GM19455 (cell line): ENCODE data around the gene ARHGEF37.
"Not testable (repeated sequence)": the region's sequence is repeated elsewhere in the genome, so short reads cannot be mapped to it uniquely, and the experiment has no call there.

Source experiments
- ATAC-seq: cut with Tn5 transposase; IDR thresholded peaks from one replicate; pipeline ENCODE4 v1.9.1; 2021; ENCODE audit not compliant: unreplicated experiment

Gene ARHGEF37

GRCh38 chr5:149645725-149646124 is 64.4 kb downstream of the ARHGEF37 start:
- no peak for ATAC-seq

- no peak for ATAC-seq
Measured at GRCh38 chr5:149646564-149646963, 65.3 kb downstream of the ARHGEF37 start.

- no peak for ATAC-seq
Measured at GRCh38 chr5:149647334-149647733, 66.0 kb downstream of the ARHGEF37 start.

GRCh38 chr5:149648464-149649393 is 67.4 kb downstream of the ARHGEF37 start:
- not testable (repeated sequence) for ATAC-seq

- not testable (repeated sequence) for ATAC-seq
Measured at GRCh38 chr5:149649730-149650129, 68.4 kb downstream of the ARHGEF37 start.

GRCh38 chr5:149651686-149652085 is 70.4 kb downstream of the ARHGEF37 start:
- no peak for ATAC-seq

- no peak for ATAC-seq
Measured at GRCh38 chr5:149652697-149653096, 71.4 kb downstream of the ARHGEF37 start.

- ATAC-seq: no peak
Measured at GRCh38 chr5:149654231-149654630, 72.9 kb downstream of the ARHGEF37 start.

- ATAC-seq: no peak
Measured at GRCh38 chr5:149654883-149655505, 73.7 kb downstream of the ARHGEF37 start.

GRCh38 chr5:149656576-149657182 is 75.4 kb downstream of the ARHGEF37 start:
- no peak for ATAC-seq

GRCh38 chr5:149657324-149657723 is 76.0 kb downstream of the ARHGEF37 start:
- ATAC-seq: no peak

GRCh38 chr5:149658299-149658698 is 77.0 kb downstream of the ARHGEF37 start:
- no peak for ATAC-seq

GRCh38 chr5:149664083-149664482 is 82.8 kb downstream of the ARHGEF37 start:
- ATAC-seq: no peak

GRCh38 chr5:149664666-149665415 is 83.5 kb downstream of the ARHGEF37 start:
- no peak for ATAC-seq

GRCh38 chr5:149665416-149666175 is 84.3 kb downstream of the ARHGEF37 start:
- no peak for ATAC-seq

- no peak for ATAC-seq
Measured at GRCh38 chr5:149666212-149666852, 85.0 kb downstream of the ARHGEF37 start.

GRCh38 chr5:149667084-149667828 is 86.0 kb downstream of the ARHGEF37 start:
- ATAC-seq: peak; percentile 68

- no peak for ATAC-seq
Measured at GRCh38 chr5:149667829-149668330, 86.6 kb downstream of the ARHGEF37 start.

- not testable (repeated sequence) for ATAC-seq
Measured at GRCh38 chr5:149669273-149669672, 88.0 kb downstream of the ARHGEF37 start.
